Aorta (tissue), 5 donors: Measurements from ENCODE around the gene ANKRD55. TPM values are rescaled to one million over a fixed set of nuclear protein-coding genes. Genes with fewer than 3 reads are reported as not detected.
"Not testable (repeated sequence)": the region's sequence is repeated elsewhere in the genome, so short reads cannot be mapped to it uniquely, and the experiment has no call there.

Experiments
- ATAC-seq: fragments of 200-7000 bp; cut with Tn5 transposase; one replicate; pipeline ENCODE4 v1.9.1; 2022; ENCODE audit warnings: moderate library complexity; ENCODE audit not compliant: low FRiP score
- DNase-seq, 2 donors: peaks; one replicate each; pipeline ENCODE4 v3.0.0-alpha.2; 2020
- H3K27ac ChIP-seq, 2 donors: one replicate each; pipeline ENCODE4 v1.5.1; 2013; ENCODE audit warnings: low read length in 2 of 2, mild to moderate bottlenecking in 2 of 2, moderate library complexity in 2 of 2, control low read depth in 1 of 2, inconsistent platforms in 1 of 2, low read depth in 1 of 2
- H3K27me3 ChIP-seq, 2 donors: one replicate each; pipeline ENCODE4 v1.6.1; 2013; ENCODE audit warnings: control low read depth in 1 of 2, low read length in 1 of 2, mild to moderate bottlenecking in 1 of 2, moderate library complexity in 1 of 2; ENCODE audit not compliant: insufficient read depth in 2 of 2, control insufficient read depth in 1 of 2
- H3K36me3 ChIP-seq, 2 donors: one replicate each; pipeline ENCODE4 v1.6.1; 2013; ENCODE audit warnings: control low read depth in 1 of 2, low read length in 1 of 2, mild to moderate bottlenecking in 1 of 2; ENCODE audit not compliant: insufficient read depth in 2 of 2, control insufficient read depth in 1 of 2
- H3K4me1 ChIP-seq, 2 donors: one replicate each; pipeline ENCODE4 v1.6.1; 2013; ENCODE audit warnings: low read length in 2 of 2, control low read depth in 1 of 2, mild to moderate bottlenecking in 1 of 2, moderate library complexity in 1 of 2; ENCODE audit not compliant: insufficient read depth in 2 of 2, control insufficient read depth in 1 of 2
- H3K4me3 ChIP-seq, 2 donors: one replicate each; pipeline ENCODE4 v1.5.1; 2013; ENCODE audit warnings: low read length in 2 of 2, control low read depth in 1 of 2, mild to moderate bottlenecking in 1 of 2
- H3K9me3 ChIP-seq: one replicate; pipeline ENCODE4 v1.6.1; 2013; ENCODE audit warnings: mild to moderate bottlenecking, low read length; ENCODE audit not compliant: control insufficient read depth
- WGBS, 2 donors: extraction: QIAGEN DNeasy Blood & Tissue Kit; methylation state at CpG; one replicate each; pipeline ENCODE4 v1.1.7; 2013; 5-methylcytosine and 5-hydroxymethylcytosine counted together
- intact Hi-C, 2 donors: fragments of 100-400 bp; cut with DNase I; formaldehyde crosslinking; loops; one replicate each; pipeline versions ENCODE4 v1.14.2 to v1.15.0; 2022
- polyA plus RNA-seq, 2 donors: library from polyadenylated mRNA; stranded (reverse); fragments of 200-250 nt; gene quantifications; one replicate each; pipeline ENCODE4 v1.2.3, GENCODE V29; 2013
- total RNA-seq, 2 donors: library from RNA; stranded (reverse); fragmentation: NEBNext Ultra II Directional; extraction: Animal tissue kit (Norgen Biotek cat#: 25700); gene quantifications; one replicate each; pipeline ENCODE4 v1.2.1, GENCODE V29; 2021
- donor health status: healthy with polysubstance abuse.
- donor health status: Bipolar disorder and iron deficiency.
- donor health status: DM: no; HTN: no; CAD: no.
- donor health status: DM: no; HTN: no; CAD: no.
- donor health status: DM: yes; HTN: yes; CAD: no.

ANKRD55 gene
- total and polyA plus RNA-seq, 4 donors: 0.32 to 0.48 TPM; not detected in 2

DNA sequence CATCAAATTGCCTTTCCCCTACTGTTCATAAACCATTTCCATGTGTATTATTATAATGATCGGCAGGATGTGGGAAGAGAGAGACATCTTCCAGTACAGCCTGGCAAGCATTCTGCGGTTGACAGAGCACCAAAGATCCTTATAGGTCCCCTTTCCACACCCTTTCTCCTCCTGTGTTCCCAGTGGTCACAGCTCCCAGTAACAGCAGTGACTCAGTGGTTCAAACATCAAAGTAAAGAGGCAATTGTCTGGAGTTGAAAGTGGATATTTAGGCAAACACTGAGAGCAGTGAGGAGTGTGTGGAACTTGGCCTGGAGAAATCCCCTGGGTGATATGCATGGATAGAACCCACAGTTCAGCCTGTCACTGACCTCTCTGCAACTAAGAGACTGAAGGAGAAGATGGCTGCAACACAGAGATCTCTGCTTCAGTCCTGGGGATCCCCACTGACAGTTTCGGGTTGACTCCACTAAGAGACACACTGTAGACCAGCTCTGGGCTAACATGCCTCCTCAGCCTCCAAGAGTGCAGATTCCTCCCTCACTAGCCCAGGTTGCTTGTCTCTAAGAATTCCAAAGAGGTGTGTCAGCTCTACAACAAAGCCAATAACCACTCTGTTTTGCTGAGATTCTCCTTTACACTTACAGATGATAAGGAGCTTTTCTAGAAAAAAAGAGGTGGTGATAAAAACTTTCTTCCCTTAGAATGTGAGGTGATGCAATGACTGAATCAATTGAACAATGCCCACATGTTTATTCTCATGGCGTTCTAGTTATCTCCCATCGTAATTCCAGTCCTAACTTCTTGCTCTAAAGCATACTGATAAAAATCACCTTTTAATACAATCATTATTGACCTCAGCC lies 143.9 kb downstream of the ANKRD55 start:
- Histone ChIP-seq H3K9me3 (no peaks in the 10 kb centered on the region), H3K4me1 (no peaks in the 10 kb centered on the region), H3K4me3 (no peak overlapping the region), H3K27me3 (no peaks in the 10 kb centered on the region), H3K27ac (no peak overlapping the region), H3K36me3 (no peaks in the 10 kb centered on the region)
- intact Hi-C loops: no loop called here
- DNase-seq: no peak
- ATAC-seq: no peak
- 78 to 83% methylated on average over 5 of the region's 5 CpGs for WGBS, 2 donors

DNA sequence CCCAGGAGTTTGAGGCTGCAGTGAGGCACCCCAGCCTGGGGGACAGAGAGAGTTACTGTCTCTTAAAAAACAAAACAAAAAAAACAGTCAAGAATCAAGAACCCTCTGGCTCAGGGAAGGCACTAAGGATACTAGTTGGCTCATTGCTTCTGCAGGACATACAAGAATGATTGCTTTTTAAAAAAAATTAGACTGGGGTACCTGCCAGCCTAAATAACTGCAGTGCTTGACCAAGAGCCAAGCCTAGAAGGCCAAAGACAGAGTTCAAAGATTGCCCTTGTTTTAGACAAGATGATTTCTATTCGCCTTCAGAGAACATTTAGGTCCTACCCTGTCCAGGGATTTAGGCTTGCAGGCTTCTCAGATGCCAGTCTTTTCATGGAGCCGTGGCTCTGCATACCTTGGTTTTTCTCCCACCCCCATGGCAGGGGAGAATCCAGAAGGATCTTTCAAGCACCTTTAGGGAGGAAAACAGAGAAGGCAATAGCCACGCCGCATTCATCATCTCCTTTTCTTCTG lies 144.6 kb downstream of the ANKRD55 start:
- Histone ChIP-seq H3K36me3 (no peaks in the 10 kb centered on the region), H3K27ac (no peak overlapping the region), H3K4me1 (no peaks in the 10 kb centered on the region), H3K4me3 (no peak overlapping the region), H3K27me3 (no peaks in the 10 kb centered on the region), H3K9me3 (no peaks in the 10 kb centered on the region)
- 51 to 54% methylated on average over 4 of the region's 4 CpGs for WGBS, 2 donors
- intact Hi-C loops: no loop called here
- ATAC-seq (peak; percentile 57), DNase-seq (no peak)

DNA sequence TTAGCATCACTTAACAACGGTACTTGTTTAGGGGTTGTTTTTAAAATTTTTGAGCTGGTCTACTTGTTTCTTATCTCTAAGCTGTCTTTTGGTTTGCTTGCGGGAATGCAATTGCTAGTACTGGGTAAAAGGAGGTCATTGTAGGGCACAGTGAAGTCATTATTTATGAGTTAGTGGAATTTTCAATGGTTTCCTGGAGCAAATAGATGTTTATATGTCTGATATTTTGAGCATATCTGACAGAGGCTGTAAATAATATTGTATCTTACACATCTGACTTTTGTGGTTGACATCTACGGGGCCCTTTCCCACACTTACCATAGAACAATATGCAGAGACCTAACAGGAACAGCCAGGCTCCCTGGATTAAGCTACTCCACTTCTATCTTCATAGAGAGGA lies 147.9 kb downstream of the ANKRD55 start:
- ATAC-seq (no peak), DNase-seq (no peak)
- Histone ChIP-seq H3K4me3 (no peak overlapping the region), H3K4me1 (no peaks in the 10 kb centered on the region), H3K27me3 (no peaks in the 10 kb centered on the region), H3K36me3 (no peaks in the 10 kb centered on the region), H3K27ac (no peak overlapping the region), H3K9me3 (no peaks in the 10 kb centered on the region)
- intact Hi-C loops: no loop called here
- 56 to 58% methylated on average over 3 of the region's 3 CpGs for WGBS, 2 donors

DNA sequence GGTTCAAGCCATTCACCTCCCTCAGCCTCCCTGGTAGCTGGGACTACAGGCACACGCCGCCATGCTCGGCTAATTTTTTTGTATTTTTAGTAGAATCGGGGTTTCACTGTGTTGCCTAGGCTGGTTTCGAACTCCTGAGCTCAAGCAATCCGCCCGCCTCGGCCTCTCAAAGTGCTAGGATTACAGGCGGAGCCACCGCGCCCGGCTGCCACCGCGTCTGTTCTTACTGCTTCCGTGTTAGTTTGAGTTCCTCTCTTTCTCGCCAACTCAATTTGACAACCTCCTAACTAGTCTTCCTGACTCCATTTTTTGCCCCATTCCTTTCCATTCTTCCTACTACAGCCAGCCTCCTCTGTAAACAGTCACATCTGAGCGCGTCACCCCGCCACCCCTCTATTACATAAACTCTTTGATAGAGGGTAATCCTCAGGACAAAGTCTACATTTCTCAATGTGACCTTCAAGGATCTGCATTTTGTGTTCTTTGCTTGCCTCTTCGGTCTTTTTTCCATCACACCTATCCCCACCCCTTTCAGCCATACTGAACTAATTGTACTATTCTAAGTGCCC lies 149.8 kb downstream of the ANKRD55 start:
- DNase-seq: no peak
- no peak for ATAC-seq
- no peak overlapping the region for H3K4me3 ChIP-seq
- WGBS, 2 donors: 92 to 99% methylated on average over 20 of the region's 20 CpGs
- no peaks in the 10 kb centered on the region for H3K27me3 ChIP-seq
- H3K27ac ChIP-seq: no peak overlapping the region
- intact Hi-C loops: no loop called here
- no peaks in the 10 kb centered on the region for H3K9me3 ChIP-seq
- no peaks in the 10 kb centered on the region for H3K4me1 ChIP-seq
- no peaks in the 10 kb centered on the region for H3K36me3 ChIP-seq

DNA sequence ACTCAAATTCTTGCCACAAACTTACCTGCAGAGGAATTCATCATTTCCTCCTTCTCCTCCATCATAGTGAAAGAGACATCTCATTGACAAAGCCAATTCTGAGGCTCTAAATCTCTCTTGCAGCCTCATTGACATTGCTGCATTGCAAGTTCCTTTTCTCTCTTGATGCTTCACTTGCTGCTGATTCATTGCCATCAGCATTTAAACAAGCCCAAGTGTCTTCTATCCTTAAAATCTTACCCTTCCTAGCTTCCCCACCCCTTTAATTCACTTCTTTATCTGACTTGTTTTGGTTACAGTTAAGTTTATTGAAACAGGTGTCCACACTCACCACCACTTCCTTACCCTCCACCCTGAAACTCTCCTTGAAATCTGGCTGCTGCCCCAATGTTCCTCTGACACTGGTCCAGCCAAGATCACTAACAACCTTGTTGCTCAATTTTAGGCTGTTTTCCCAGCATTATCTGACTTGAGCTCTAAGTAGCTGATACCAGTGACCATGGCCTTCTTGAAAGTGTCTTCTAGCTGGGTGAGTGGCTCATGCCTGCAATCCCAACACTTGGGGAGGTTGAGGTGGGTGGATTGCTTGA lies 152.0 kb downstream of the ANKRD55 start:
- intact Hi-C loops, DNase-seq, H3K4me3 ChIP-seq, H3K4me1 ChIP-seq, ATAC-seq, H3K9me3 ChIP-seq, H3K27me3 ChIP-seq, H3K36me3 ChIP-seq, H3K27ac ChIP-seq: not testable (repeated sequence)

DNA sequence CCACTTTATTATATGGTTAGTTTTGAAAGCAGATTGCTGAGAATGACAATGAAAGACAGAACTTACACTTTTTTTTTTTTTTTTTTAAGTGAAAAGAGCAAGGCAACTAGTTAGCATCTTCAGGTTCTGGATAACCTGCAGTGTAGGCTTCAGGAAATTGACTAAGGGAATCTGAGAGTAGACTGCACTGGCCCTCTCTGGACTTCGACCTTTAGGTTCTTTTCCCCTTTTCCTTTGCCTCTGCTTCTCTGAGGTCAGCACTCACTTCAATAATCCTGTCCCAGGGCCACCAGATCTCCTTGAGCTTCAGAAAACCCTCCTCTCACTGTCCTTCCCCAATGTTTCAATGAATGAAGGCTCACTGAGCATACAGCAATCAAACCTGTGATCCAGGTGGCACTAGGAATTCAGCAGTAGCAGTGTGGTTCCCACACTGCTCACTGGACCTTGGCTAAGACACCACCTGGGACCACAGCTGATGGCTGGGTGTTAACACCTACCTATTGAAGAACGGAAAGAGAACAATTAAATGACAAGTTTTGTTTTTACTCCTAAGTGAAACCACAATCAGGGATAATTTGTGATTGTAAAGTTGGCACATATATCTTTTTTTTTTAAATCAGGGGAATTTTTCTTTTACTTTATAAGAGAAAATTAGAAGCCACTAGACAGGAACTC lies 152.6 kb downstream of the ANKRD55 start:
- ATAC-seq: no peak
- intact Hi-C loops: no loop called here
- DNase-seq: no peak
- Histone ChIP-seq H3K4me3 (no peak overlapping the region), H3K36me3 (no peaks in the 10 kb centered on the region), H3K27ac (no peak overlapping the region), H3K9me3 (no peaks in the 10 kb centered on the region), H3K4me1 (no peaks in the 10 kb centered on the region), H3K27me3 (no peaks in the 10 kb centered on the region)
- WGBS, 2 donors: 92 to 94% methylated on average over 2 of the region's 2 CpGs

DNA sequence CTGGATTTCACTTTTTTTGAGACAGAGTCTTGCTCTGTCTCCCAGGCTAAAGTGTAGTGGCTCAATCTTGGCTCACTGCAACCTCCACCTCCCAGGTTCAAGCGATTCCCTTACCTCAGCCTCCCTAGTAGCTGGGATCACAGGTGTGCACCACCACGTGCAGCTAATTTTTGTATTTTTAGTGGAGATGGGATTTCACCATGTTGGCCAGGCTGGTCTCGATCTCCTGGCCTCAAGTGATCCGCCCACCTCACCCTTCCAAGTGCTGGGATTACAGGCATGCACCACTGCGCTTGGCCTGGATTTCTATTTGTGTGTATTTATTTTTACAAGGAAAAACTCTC lies 154.0 kb downstream of the ANKRD55 start:
- intact Hi-C loops, ATAC-seq, H3K4me1 ChIP-seq: not testable (repeated sequence)

DNA sequence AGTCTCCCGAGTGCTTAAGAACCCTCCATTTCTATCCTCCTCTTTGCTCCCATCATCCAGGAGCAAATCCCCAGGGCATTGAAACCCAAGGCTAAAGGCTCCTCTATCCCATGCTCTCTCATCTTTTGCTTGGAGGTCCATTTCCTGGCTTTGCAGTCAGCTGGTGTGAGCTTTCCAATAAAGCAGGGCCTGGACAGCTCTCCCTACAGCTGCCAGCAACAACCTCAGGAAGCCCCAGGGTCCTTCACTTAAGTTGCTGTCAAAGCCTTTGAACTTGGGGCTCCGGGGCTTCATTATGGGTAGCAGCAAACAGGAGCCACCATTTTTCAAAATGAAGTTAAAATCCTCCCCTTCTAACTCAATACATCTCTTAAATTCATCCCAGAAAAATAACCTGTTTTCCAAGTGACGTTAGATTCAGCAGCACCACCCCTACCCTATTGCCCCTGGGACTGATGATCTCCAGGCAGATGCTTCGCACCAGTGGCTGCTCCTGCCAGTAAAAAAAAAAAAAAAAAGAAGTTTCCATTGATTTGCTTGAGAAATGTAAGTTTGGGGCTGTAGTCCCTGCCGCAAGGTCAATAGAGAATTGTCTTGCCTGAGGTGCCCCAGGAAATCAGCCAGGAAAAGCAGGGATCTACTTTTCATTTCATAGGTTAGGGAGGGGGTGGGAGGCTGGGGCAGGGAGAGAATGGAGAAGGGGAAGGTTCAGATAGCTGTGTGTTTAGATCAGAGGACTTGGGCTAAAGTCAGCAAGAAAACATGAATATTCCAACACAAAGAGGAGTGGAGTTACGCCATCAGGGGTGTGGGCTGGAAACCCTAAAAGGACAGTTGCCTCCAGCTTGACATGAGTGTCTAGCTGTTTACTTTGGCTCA lies 154.6 kb downstream of the ANKRD55 start:
- ATAC-seq (peak; percentile 78), DNase-seq (peak in 1 of 2 donors; percentile 60)
- intact Hi-C loops: no loop called here
- no peaks in the 10 kb centered on the region for H3K27me3 ChIP-seq
- H3K4me3 ChIP-seq: no peak overlapping the region
- H3K27ac ChIP-seq: no peak overlapping the region
- 86 to 97% methylated on average over 6 of the region's 6 CpGs for WGBS, 2 donors
- no peaks in the 10 kb centered on the region for H3K36me3 ChIP-seq
- peaks cover 0 to 1% of the 10 kb centered on the region in 2 donors for H3K4me1 ChIP-seq
- H3K9me3 ChIP-seq: no peaks in the 10 kb centered on the region

More for the DNA sequence above, 154.0 kb downstream of the ANKRD55 start:
- WGBS, 2 donors: 95 to 97% methylated on average over 5 of the region's 5 CpGs
- H3K9me3 ChIP-seq, H3K4me3 ChIP-seq, H3K36me3 ChIP-seq, DNase-seq, H3K27me3 ChIP-seq, H3K27ac ChIP-seq: not testable (repeated sequence)
